ENCODE data around the gene TMEM178A.

The TMEM178A gene

DNA sequence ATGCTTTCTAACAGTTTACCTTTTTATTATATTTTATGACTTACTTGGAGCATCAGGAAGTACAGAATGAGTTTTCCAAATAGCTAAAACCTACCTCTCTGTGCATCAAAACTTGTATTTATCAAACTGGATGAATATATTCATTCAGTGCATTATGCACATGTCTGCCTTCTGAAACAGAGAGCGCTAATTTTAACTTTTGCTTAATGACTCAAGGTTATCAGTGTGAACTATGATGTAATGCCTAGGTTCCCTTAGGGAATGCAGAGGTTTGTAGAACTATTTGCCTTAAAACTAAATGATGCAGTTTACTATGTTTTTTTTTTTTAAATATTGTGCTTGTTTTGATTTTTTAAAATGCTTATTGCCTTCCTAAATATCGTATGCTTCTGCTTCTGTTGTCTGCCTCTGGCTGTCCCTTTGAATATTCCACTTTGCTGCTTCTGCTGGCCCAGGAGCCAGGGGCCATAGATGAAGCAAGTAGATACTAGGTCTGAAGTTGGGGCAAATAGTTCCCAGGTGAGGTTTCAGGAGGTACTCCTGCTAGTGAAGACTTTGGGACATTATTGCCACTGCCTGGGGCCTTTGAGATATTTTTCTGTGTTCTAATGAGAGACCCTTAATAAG lies 16.5 kb downstream of the TMEM178A start:
- no peak for DNase-seq

DNA sequence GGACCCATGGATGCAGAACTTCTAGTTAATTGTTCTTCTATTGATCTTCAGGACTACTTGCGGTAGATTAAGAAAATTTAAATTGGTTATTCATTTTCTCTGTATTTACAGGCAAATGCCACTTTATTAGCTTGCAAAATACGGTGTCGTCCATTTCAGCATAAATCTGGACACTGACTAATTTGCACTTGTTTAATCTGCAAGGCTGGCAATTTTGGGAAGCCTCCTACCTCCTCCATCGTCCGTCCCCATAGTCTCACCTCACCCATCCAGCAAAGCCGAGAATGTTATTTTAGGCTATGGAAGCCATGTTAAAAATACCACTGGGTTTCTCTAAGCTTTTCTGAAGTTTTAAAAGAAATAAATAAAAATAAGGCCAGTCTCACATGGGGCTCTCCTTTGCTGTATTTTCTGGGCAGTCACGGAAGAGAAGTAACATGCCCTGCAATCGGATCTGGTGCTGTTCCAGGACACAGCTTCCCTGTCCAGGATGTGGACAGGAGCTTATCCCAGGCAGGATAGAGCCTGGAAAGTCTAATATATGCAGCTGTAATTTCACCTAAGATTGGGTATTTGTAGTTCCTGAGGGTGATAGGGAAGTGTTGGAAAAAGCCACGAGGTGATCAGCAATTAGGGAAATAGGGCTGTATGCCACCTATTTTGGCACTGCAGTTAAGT lies 17.4 kb downstream of the TMEM178A start:
- DNase-seq, result no peak

DNA sequence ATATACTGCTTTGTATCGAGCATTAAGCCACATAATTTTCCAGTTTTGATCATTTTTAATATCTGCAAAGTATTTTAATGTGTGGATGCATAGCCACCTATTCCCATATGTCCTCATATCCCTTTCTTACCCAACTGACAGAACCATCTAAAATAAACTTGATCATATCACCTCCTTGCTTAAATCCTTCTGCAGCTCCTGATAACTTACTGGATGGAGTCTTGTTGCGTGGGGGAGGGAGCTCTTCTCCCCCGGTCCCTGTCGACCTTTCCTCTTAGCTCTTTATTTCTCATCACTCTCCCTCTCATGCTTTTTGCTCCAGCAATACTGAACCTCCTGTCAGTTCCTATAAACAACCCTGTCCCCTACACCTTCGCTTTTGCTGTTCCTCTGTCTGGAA lies 18.7 kb downstream of the TMEM178A start:
- DNase-seq, result no peak

DNA sequence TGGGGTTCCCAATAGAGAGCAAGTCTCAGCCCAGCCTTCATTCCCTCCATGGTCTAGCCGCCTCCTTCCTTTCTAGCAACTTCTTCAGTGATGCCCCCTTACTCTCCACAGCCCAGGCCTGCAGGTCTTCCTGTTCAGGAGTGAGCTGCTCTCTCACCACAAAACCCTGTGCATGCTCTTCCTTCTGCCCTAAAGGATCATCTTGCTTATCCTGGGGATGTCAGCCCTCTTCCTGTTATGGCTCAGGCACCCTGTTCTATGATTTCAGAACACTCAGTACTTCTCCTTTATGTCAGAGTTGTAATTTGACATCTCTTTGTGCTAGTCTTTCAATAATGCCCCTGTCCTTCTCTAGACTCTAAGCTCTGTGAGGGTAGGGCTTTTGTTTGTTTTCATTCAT lies 19.4 kb downstream of the TMEM178A start:
- DNase-seq, result no peak

DNA sequence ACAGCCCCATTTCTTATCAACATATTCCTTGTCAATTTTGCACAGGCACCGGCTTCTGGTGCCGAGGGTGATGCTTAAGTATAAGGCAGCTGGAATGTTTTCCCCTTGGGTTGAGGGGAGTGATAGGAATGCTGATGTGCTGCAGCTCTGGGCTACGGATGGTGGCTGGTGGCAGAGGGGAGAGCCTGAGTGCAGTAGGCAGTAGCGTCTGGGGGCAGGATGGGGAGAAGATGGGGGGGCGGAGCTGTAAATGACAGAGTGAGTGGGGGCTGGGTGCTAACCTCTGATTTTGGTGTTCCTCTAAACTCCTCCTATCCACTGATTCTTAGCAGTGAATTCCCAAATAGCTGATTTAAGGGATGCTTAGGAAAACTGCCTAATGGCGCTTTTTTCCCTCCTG lies 20.7 kb downstream of the TMEM178A start:
- DNase-seq, result no peak

DNA sequence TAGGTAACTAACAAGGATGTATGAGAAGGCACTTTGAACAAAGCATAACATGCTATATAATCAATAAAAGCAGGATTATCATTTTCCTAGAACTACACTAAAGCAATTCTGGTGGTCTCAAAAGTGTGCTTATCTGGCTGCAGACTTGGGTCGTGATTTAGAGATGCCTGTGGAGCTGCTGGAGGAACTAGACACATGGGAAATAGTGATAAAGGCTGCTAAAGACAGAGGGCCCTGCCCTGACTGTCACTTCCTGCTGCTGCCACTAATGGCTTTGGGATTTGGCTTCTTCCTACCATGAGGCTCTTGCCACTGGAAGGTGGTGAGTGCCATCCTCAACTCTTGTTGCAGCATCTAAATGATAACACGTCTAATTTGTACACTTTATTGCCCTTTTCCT lies 22.5 kb downstream of the TMEM178A start:
- no peak for DNase-seq

DNA sequence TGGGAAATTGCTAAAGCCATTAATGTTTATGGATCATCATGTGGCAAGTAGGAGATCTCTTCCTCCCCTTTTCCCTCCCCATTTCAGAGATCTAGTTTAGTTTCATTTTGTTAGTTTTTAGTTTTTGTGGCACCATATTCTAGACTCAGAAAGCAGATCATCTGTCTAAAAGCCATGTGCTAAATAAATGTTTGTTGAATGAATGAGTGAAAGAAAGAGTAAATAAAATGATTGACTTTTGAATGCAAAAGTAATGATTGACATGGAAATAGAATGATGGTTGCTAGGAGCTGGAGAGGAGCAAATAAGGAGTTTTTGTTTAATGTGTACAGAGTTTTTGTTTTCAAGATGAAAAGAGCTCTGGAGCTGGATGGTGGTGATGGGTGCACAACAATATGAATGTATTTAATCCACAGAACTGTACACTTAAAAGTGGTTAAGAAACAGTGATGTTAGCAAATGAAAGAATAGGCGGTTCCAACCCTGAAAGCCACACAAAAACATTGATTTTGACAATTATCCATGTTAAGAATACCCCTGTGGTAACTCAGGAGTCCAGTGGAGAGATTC lies 23.6 kb downstream of the TMEM178A start:
- no peak for DNase-seq

DNA sequence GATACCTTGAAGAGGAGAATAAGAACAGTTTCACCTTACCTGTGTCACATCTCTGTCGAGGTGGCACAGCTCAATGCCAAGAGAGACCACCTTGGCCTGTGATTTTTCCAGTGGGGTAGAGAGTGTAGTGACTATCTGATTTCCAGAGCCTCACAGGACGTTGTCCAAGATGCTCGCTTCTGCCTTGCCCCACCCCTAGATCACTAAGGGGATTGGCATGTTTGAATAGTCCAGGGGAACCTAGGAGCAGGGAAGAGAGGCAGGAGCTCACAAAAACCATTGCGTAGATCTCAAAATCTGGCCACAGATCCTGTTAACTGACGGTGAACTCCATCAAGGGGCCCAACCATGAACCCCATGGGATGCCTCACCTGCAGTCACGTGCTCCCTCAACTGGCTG lies 24.2 kb downstream of the TMEM178A start:
- no peak for DNase-seq

DNA sequence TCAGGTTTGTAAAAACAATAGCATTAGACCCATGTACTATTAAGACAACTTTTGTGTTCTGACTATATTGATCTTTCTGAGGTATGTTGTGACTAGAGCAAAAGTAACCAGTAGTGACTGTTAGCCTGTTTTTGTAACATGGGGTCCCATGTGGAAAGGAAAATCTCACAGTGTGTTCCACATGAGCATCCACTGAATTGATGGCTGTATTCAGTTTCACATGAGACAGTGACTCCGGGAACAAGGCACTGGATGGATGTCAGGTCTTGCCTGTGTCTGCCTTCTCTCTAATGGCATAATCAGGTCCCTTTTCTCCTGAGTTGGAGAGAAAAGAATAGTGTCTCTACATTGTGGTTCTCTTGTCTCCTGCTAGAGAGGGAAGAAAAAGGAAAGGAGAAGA lies 27.5 kb downstream of the TMEM178A start:
- no peak for DNase-seq

DNA sequence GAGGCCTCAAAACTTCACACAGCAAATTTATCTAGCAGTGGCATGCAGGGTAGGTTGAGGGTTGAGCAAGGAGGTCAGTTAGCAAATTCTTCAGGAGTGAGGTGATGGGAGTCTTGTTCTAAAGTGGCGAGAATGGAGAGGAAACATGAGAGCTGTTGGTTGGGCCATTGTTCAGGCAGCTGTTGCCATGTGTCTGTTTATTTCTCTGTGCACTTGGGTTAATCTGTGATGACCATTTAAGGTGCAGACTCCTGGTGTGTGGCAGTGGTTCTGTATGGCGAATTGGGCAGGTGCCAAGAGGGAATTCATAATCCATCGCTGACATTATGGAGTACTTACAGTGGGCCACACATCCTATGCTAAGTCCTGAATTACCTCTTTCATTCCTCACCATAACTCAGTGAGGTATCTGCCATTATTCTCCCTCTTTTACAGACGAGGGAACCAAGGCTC lies 30.4 kb downstream of the TMEM178A start:
- no peak for DNase-seq

DNA sequence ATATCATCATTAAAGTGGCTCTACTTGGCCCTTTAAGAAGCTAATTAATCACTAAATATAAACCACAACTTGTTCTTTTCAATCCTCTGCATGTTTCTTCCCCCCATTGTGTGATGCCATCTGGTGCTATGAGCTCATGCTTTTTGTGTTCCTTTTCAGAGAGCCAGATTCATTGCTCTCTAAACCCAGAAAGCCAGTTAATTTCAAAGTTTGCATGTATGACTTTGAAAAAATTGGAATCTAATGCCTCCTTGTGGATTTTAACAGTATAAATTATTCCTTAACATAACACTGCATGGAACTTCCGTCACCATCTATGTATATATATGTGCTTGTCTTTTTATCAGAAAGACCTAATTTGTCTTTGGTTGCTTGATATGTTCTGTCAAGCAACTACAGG lies 31.1 kb downstream of the TMEM178A start:
- DNase-seq, result no peak

DNA sequence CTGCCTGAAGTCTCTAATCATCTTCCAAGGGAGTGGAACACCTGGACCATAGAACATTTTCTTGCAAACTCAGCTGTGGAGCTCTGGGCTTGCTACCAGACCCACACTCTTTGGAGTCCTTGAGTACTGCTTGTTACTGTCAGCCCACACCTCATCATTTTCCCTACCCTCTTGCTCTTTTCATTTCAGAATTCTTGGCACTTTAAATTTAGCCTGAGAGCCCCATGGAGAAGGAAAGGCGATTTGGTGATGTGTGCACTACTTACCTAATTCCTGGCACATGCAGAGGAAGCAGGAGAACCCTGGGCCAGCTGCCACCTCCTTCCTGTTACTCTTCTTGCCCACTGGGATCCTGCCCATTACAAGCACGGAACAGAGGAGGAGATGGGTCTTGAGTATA lies 31.7 kb downstream of the TMEM178A start:
- no peak for DNase-seq

DNA sequence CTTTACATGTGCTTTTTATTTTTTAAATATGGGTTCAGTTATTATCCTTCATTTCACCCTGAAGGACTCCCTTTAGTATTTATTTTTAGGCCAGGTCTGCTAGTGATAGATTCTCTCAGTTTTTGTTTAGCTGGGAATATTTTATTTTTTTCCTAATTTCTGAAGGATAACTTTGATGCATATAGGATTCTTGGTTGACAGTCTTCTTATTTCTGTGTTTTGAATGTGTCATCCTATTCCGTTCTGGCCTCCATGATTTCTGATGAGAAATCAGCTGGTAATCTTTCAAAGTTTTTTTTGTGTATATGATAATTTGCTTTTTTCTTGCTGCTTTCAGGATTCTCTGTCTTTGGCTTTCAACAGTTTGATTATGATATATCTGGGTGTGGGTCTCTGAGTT lies 35.4 kb downstream of the TMEM178A start:
- DNase-seq, result no peak

DNA sequence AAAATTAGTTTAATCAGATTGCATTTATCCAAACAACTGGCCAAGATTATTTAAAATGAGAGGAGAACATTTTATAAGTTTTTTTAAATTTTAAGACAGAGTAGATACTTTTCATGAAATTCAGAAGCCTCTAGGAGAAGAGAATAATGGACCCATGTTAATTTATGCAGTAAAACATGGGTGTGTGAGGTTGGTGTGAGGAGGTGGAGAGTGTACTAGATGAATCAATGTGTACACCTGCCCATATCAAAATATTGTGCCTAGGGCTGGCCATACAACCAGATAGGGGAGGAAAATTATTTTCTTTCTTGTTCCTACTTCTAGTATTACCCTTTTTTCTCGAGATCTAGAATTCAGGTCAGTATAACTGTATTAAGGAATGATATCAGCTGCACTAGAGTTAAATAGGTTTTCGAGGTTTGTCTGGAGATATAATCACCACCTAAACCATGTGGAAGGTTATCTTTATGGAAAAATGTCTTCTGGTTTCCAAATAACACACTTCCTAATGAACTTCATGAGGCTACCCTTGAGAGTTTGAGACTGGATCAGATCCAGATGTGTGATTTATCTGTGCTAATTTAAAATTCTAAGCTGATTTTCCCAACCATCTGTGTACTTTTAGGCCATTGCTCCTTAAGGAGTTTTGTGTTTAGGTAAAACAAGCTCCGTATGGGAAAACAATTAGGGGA lies 37.6 kb downstream of the TMEM178A start:
- DNase-seq, result no peak

DNA sequence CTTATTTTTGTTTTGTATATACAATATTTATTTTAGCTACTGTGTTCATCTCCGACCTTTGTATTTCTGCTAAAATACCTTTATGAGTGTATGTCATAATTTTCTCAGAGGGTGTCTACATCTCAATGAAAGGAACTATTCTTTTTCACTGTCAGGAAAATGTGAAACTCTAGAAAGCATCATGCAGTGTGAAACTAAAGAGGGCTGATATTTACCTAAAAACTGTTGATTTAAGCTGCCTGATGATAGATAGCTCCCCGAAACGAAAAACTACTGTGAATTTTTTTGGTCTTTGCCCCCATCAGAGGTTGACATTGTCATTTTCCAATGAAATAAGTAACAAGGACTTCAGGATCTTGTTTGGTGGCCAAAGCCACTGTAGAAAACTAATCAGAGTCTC lies 38.8 kb downstream of the TMEM178A start:
- DNase-seq, result no peak

DNA sequence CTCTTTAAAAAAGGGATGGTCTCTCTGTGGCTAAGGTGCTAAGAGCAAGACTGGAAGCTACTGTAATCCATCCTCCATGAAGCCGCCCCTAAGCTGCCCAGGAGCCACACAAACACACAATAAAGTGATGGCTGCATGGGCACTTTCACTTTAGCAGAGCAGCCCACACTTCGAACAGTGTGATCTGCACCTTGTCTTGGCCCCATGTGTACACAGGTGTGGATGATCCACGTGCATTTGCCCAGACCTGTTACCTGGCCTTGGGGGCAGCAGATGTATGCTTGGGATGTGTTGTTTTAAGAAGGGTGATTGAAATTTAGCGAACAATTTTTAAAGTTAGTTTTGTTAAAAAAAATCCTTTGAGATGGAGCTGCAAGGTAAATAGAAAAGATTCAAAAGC lies 39.9 kb downstream of the TMEM178A start:
- no peak for DNase-seq

DNA sequence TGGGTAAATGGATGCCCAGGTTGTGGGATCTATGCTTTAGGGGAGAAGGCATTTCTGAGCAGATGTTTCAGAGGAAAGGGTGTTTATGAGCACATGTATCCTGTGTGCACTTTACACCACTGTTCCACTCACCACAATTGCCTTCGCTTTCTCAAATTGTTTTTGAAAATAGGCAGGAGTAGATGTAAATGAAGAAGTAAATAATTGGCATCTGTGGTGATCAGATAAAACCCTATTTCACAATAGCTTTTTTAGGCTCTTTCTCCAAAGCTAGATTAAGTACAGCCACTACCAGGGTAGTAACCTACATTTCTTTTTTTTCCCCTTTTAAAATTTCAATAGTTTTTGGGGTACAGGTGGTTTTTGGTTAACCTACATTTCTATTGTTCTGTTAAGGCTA lies 40.6 kb downstream of the TMEM178A start:
- no peak for DNase-seq

DNA sequence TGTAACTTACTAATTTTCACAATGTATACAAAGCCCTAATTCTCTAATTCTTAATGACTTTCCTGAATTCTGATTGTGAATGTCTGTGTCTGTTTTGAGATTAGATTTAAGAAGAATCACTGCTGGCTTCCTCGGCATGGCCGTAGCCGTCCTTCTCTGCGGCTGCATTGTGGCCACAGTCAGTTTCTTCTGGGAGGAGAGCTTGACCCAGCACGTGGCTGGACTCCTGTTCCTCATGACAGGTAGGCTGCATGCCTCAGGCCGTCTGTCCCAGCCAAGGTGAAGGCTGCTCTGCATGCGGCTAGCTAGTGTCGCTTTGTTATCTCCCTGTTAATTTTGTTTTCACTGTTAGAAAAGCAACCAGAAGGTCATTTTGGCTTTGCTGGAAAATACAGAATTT lies 41.2 kb downstream of the TMEM178A start:
- DNase-seq, result no peak

DNA sequence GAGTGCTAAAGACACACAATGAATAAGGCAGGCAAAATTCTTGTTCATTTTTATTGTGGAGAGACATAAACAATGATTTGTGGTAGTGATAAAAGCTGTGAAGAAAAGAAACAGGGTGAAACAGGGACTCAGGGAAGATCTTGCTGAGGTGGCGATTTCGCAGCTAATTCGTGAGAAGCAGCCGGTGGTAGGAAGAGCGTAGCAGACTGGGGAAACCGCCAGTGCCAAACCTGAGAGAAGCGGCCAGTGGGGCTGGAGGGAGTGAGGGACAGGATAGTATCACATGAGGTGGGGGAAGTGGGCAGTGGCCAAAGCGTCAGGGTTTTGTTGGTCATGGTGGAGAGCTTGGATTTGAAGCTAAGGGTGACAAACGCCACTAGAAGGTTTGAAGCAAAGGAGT lies 42.3 kb downstream of the TMEM178A start:
- DNase-seq, result no peak

DNA sequence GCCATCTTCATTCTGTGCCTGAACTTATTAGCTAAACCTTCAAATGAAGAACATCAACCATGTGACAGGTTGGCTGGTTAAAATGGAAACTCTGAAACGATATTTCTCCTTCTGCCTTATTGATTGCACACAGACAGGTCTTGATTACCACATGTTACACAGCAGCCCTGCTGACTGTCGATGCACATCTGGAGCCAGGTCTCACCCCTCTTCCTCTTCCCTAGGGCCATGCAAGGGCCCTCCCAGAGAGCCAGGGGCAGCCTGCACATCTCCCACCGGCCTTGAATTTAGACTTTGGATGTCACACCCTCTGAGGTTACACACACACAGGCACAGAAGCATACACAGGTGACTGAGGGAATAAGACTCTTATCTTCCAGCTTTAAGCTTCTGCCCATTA lies 45.1 kb downstream of the TMEM178A start:
- DNase-seq, result no peak

DNA sequence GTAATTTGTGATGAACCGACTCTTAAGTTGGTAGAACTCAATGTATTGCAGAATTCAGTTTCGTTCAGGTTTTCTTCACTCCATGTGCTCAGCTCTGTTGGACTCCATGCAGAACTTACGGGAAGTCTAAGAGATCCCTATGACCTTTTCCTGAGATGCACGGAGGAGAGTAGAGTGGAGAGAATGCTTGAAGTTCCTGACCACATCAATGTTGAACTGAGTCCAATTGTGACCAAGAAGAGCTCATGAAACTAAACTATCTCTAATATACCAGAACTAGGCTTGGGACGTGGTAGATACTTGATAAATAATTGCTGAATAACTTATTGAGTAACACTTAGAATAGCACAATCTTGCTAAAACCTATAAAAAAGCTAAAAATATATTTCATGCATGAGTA lies 47.2 kb downstream of the TMEM178A start:
- no peak for DNase-seq

DNA sequence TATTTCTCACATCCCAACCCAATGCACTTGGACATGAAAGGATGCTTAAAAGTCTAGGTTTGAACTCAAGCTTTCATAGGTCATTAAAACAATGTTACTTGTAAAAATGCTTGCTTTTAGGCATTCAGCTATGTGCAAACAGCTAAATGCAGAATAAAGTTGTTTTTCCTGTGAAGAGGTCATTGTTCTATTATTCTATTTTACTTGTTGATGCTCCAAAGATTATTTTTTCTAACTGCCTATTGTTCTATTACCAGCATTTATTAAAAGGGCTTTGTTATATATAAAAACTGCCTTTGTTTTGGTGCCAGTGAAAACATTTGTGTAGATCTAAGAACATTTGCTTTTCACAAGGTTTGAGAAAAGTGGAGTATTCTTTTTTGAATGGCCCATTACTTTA lies 49.4 kb downstream of the TMEM178A start:
- no peak for DNase-seq

DNA sequence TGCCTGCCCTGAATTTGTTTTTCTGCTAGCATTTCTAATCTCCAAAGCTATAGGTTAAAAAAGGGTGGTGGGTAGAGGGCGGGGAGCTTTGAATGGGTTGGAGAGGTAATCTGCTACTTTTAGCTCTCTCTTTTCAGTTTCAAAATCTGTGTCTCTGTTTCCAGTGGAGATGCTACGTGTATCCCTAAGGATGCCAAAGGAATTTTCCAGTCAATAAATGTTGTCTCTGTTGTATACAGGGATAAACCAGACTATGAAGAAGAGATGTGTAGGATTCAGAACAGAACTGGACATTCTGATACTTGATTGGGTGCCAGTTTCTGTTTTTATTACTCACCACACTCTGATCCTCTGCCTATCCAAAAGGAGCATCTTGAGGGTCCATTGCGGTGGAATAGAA lies 50.1 kb downstream of the TMEM178A start:
- no peak for DNase-seq

DNA sequence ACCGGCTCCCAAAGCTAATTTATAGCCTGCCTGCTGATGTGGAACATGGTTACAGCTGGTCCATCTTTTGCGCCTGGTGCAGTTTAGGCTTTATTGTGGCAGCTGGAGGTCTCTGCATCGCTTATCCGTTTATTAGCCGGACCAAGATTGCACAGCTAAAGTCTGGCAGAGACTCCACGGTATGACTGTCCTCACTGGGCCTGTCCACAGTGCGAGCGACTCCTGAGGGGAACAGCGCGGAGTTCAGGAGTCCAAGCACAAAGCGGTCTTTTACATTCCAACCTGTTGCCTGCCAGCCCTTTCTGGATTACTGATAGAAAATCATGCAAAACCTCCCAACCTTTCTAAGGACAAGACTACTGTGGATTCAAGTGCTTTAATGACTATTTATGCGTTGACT lies 51.4 kb downstream of the TMEM178A start:
- no peak for DNase-seq

All from activated CD4-positive, alpha-beta T cell treated with anti-CD3 and anti-CD28 coated beads, Interleukin-2, amount 50 U/mL, for 1 hour (primary cell).